NCI-H446 (cell line): ENCODE measurements around the gene RAMP3.
"Not testable (repeated sequence)": the region's sequence is repeated elsewhere in the genome, so short reads cannot be mapped to it uniquely, and the experiment has no call there.

Source experiments
- DNase-seq, 2 experiments: peaks; one replicate each; lab custom pipeline; 2025; lab: John Stamatoyannopoulos, UW

RAMP3 gene

GRCh38 chr7:45156516-45157272 lies 897 bp upstream of the RAMP3 start:
- no peak for DNase-seq

DNA sequence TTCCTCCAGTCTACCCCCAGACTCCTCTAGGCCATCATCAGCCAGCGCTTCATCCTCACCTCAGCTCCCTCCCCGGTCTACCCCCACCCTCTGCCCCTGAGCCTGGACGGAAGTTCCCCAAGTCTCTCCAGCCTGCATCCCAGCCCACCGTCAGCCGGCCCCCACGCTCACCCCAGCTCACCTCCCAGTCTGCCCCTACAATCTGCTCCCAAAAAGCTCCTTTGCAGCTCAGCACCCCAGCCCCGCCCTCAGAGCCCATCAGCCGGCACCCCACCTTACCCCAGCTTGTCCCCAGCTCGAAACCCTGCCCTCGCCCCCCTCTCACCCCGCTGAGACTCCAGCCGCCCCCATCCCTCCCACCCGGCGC lies 322 bp upstream of the RAMP3 start:
- no peak for DNase-seq

DNA sequence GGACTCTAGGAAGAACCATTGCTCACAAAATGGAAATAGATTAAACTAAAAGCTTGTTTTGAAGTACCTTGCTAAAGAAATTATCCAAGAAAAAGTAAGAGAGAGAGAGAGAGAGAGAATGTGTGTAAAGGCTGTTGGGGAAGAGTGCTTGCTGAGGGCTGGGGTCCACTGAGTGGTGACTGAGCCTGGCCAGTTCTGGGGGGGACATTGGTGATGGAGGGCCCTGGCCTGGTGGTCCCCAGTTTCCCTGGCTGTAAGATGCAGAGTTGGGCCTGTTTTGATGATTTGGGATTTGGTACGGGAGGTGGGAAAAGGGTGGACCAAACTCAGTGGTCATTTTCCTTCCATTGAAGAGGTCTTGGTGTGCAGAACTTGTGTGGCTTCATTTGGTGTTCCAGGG lies 880 bp downstream of the RAMP3 start:
- no peak for DNase-seq

DNA sequence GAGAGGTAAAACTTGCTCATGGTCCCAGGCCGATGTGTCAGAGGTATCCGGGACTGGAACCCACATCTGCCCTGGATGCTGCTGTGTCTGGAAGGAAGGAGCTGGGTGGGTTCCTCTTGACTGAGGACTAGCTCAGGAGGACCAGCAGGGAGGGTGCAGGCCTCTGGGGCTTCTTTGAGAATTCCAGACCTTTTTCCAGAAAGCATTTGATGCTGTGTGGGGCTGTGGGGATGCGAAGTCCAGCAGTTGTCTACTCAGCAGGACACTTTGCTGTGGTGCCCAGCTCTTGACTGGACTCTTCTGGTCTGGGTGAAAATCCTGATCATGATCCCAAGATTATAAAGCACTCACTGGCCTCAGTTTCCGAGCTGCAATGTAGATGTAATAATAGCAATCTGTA lies 1.7 kb downstream of the RAMP3 start:
- no peak for DNase-seq

- DNase-seq, result no peak
Measured at GRCh38 chr7:45160417-45160881, 2.9 kb downstream of the RAMP3 start.

GRCh38 chr7:45161138-45161537 lies 3.5 kb downstream of the RAMP3 start:
- DNase-seq, result no peak

DNA sequence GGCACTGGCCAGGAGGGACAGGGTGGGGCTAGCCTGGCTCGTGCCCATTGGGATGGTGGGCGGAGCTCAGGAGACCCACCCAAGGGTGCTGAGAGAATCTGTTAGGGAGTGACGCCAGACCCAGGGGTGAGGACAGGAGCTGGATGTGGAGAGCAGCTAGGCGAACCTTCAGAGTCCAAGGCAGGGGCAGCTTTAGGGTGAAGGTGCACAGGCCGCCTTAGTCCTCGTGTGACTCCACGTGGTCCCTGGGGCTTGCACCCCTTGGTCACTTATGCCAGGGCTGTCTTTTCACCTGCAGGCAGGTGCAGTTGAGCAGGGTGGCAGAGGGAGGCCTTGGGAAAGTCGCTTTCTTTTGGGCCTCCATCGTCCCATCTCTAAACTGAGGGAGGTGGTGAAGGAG lies 4.3 kb downstream of the RAMP3 start:
- DNase-seq, result no peak

DNA sequence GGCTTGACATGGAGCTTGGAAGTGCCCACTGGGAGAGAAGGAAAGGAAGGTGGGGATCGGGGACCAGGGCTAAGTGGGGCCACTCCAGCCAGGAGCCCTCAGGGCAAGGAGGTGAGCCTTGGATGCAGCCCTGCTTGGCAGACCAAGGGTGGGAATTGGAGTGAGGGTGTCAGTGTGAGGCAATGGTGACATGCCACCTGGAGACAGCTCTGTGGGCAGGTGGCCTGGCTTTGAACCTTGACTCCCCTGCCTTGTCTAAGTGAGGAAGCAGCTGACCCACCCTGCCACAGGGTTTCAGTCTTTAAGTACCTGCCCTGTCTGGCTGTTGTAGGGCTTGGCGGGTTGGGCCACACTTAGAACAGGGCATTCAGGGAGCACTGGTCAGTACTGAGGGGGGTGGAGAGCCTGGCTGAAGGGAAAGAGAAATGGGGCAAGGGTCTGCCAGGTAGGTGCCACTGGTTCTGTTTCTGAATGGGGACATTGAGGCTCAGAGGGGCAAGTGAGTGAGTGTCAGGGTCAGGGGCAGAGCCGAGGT lies 4.8 kb downstream of the RAMP3 start:
- DNase-seq, result no peak

GRCh38 chr7:45162943-45163691 lies 5.5 kb downstream of the RAMP3 start:
- DNase-seq, result no peak

DNA sequence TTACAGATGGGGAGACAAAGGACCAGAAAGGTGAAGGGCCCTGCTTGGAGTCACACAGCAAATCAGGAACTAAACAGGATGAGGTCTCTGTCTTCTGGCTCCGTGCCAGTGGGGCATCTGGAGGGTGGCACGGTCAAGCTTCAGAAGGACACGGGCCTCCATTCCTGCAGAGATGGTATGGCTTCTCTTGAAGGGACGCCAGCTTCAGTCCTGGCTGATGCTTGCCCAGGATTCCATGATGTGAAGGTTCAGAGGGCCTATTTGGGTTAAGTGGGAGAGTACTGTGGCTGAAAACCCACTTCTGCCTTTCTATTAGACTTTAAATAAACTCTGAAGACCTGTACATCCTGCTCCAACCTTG lies 6.1 kb downstream of the RAMP3 start:
- DNase-seq, result no peak

DNA sequence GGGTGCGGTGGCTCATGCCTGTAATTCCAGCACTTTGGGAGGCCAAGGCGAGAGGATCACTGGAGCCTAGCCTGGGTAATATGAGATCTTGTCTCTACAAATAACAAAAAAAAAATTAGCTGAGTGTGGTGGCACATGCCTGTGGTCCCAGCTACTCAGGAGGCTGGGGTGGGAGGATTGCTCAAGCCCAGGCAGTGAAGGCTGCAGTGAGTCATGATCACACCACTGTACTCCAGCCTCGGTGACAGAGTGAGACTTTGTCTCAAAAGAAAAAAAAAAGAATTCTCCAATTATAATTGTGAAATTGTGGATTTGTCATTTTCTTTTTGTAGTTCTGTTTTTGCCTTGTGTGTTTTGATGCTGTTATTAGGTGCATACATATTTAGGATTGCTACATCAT lies 6.7 kb downstream of the RAMP3 start:
- DNase-seq, result not testable (repeated sequence)

DNA sequence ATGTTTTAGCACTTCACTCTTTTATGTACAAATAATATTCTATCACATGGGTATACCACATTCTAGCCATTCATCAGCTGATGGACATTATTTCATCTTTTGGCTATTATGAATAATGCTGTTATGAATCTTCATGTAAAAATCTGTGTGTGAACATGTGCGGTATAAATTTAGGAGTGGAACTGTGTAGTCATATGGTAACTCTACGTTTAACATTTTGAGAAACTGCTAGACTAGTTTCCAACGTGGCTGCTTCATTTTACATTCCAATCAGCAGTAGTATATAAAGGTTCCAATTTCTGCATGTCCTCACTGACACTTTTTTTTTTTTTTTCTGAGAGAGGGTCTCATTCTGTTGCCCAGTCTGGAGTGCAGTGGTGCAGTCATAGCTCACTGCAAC lies 8.3 kb downstream of the RAMP3 start:
- no peak for DNase-seq

DNA sequence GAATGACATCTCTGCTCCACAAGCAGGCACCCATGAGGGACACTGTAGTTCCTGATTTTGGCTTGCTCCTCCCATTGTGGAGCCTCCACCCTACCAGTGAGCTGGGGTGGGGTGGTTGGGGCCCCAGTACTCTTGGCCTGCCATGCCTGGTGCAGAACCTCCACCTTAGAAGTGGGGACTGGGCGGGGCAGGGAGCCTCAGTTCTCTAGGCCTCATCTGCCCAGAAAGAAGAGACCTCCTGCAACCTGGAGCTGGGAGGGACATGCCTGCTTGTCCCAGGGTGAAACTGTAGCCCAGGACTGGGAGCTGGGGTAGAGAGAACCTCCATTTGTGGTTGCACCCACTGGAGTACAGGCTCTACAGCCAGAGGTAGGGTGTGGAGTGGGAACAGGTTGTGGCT lies 14.4 kb downstream of the RAMP3 start:
- no peak for DNase-seq

DNA sequence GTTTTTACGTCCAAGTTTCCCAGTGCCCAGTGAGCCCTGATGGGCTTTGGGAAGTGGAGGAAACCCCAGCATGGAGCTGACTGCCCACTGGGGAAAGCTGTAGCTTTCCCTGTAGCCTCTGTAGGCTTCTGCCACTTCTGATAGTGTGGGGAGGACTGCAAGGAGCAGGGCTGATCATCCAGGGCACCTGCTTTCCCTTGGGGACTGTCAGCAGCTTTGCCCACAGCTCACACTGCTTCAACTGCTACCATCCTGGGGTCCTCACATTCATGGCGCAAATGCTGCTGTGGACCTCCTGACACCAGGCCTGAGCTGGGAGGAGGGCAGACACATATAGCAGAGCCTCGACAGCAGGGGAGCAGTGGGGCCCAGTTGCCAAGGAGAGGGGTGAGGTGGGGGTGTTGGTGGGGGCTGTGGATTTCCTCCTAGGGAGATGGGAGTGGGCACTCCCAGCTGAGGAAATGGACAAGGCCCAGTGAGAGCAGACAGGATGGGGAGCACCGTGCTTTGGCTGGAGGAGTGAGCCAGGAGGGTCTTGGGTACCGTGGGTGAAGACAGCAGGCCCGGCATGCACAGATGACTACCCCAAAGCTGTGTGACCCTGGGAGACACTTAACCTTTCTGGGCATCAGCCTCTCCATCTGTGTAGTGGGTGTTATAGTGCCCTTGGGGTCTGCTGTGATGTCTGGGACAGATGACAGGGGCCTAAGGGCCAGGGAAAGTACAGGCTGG lies 16.2 kb downstream of the RAMP3 start:
- DNase-seq, result no peak

DNA sequence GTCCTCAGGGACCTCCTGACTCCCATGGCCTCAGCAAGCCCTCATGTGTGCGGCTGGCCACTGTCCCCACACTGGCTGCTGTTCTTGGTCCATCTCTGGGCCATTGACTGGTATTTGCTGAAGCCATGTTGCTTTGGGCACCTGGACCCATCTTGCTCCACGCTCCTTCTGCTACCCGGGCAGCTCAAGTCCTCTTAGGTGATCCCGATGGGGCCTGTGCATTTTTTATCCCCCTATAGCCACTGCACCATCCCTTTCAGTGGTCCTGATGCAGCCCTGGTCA lies 16.7 kb downstream of the RAMP3 start:
- DNase-seq, result no peak

GRCh38 chr7:45174966-45175765 lies 17.6 kb downstream of the RAMP3 start:
- no peak for DNase-seq

DNA sequence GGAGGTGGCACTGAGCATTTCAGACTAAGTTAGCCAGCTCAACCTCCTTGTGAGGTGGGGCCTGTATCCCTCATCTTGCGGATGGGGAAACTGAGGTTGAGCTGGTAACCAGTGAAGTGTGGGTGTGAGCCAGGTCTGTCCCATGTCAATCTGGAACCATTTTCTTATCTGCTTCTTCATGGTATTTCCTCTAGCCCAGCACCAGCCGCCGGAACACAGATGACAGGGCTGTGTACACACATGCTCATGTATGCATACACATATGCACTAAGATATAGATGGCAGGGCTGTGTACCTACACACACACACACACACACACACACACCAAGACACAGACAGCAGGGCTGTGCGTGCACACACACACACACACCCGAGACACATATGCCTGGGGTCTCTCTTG lies 18.5 kb downstream of the RAMP3 start:
- no peak for DNase-seq

DNA sequence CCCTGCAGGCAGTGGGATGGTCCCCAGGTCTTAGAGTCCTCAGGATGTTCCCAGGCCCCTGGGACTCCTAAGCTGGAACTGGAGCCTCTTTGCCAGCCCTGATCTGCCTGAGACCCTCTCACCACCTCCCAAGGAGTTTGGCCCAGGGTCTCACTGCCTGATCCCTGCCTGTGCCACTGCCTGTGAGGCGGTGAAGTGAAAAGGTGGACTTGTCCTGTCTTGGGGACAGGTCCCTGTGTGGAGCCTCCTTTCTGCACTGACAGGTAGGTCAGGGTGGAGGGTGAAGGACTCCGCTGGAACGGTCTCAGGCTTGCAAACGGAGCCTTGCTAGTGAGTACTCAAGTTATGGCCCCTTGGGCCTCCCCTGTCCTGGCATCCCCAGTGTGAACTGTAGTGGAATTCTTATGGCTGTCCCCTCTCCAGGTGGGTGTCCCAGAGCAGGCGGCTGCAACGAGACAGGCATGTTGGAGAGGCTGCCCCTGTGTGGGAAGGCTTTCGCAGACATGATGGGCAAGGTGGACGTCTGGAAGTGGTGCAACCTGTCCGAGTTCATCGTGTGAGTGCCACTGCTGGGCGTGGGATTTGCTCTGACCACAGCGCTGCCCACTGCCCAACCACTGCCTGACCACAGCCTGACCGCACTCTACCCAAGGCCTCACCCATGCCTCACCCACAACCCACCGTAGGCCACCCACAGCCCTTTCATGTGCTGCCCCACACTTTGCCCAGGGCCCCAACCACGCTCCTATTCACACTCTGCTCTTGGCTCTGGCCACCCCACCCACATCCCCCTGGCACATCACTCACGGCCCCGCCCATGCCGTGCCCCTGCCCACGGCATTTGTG lies 19.5 kb downstream of the RAMP3 start:
- no peak for DNase-seq

DNA sequence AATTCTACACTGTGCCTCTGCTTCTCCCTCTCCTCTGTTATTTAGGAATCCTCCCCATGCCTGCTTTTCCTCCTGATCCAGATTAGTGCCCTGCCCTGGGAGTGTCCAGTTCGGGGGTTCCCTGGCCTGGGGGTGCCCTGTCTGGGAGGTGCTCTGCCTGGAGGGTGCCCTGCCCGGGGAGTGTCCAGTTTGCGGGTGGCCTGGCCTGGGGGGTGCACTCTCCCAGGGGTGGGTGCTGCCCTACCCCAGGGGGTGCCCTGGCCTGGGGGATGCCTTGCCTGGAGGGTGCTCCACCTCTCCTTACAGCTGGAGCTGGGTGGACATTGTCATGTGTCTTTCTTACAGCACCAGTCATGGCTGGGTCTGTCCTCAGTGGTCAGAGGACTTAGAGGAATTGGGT lies 20.2 kb downstream of the RAMP3 start:
- DNase-seq, result no peak

DNA sequence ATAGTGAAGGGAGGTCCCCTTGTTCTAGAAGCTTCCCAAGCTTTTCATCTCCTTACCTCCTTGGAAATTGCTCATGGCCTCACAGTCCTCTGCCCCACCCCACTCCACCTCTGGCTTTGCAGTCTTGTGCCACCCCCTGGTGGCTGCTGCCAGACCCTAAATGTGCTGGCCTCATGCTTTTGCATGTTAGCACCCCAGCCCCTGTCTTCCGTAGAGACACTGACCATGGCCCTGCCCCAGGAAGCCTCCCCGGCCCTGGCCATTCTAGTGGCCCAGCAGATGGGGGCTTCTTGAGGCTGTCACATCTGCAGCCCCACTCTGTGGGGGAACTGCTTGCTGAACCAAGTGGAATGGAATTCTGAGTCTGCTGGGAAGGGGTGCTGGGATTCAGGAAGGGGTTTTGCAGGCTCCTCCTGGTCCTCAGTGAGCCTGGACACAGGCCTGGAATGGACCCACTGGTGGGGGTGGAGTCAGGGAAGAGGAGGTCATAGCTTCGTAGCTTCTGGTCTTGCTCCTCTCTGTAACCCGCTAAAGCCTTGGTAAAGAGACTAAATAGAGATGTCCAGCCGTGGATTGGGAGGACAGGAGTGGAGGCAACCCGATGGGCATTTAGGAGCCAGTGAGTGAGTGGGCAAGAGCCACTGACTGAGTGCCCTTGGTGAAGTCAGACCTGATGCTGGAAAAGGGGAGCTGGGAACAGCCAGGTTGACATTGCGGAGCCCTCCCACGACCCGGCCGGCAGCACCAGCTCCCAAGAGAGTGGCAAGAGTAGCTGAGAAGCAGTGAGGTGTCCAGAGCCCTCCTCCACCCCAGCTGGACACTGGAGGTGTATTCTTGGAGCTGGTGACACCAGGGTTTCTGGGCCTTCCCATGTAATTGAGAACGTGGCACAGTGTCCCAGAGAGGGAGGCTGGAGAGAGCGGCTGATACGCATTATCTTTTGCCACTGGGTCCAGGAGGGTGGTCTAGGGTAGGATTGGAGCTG lies 20.9 kb downstream of the RAMP3 start:
- DNase-seq, result no peak
